ENCODE data around the gene NT5DC4.

GRCh38 chr2:112757265-112757664 is 36.4 kb downstream of the NT5DC4 start:
- TF ChIP-seq CTCF (IDR thresholded peaks at IDR 0.05; ENCODE audit: low read depth, low read length, poor library complexity, severe bottlenecking) (no peak), EZH2phosphoT487 (IDR thresholded peaks at IDR 0.05; ENCODE audit: borderline replicate concordance, low read length) (no peak)

All from DOHH2 (cell line).